ENCODE results near the gene GNA12. TPM values are rescaled to one million over a fixed set of nuclear protein-coding genes. Genes with fewer than 3 reads are reported as not detected.

Gene GNA12
- total RNA-seq, 4 donors from 2014 or later = 7.6 to 8.4 (median 8.1) TPM

- in situ Hi-C loops (cut with MboI; ENCODE audit: low sequenced_read_pairs in 4 of 4) (no loop called here), intact Hi-C loops (cut with DNase I; ENCODE audit: low total_unique reads) (no loop called here)
- Histone ChIP-seq H3K27me3 (no peaks in the 10 kb centered on the region), H3K36me3 (no peaks in the 10 kb centered on the region), H3K4me3 (no peak overlapping the region), H3K27ac (no peak overlapping the region), H3K4me1 (no peaks in the 10 kb centered on the region), H3K9me3 (no peaks in the 10 kb centered on the region)
- DNase-seq (no peak), ATAC-seq (no peak)
- TF ChIP-seq POLR2A (IDR thresholded peaks at IDR 0.05) = no peak
- TF ChIP-seq CTCF (IDR thresholded peaks at IDR 0.05 in 4 of 5, conservative IDR thresholded peaks at IDR 0.05 in 1 of 5) = no peak
Measured at GRCh38 chr7:2773608-2774007, 70.5 kb downstream of the GNA12 start.

GRCh38 chr7:2771274-2771731 is 72.8 kb downstream of the GNA12 start:
- Histone ChIP-seq H3K9me3 (no peaks in the 10 kb centered on the region), H3K36me3 (no peaks in the 10 kb centered on the region), H3K27ac (no peak overlapping the region), H3K4me3 (no peak overlapping the region), H3K4me1 (no peaks in the 10 kb centered on the region), H3K27me3 (no peaks in the 10 kb centered on the region)
- TF ChIP-seq CTCF (IDR thresholded peaks at IDR 0.05 in 4 of 5, conservative IDR thresholded peaks at IDR 0.05 in 1 of 5) (no peak), POLR2A (IDR thresholded peaks at IDR 0.05) (no peak)
- in situ Hi-C loops (cut with MboI; ENCODE audit: low sequenced_read_pairs in 4 of 4) (no loop called here), intact Hi-C loops (cut with DNase I; ENCODE audit: low total_unique reads) (no loop called here)
- no peak for ATAC-seq
- DNase-seq = no peak

- no peak overlapping the region for H3K4me3 ChIP-seq
- no peaks in the 10 kb centered on the region for H3K27me3 ChIP-seq
- in situ Hi-C loops (cut with MboI; ENCODE audit: low sequenced_read_pairs in 4 of 4) (no loop called here), intact Hi-C loops (cut with DNase I; ENCODE audit: low total_unique reads) (loop anchor here (5.0 kb wide), 2 partner anchors 33 to 1973 kb away; no protein-coding TSS in a partner anchor)
- DNase-seq = no peak
- peaks cover 21 to 30% of the 10 kb centered on the region in 2 donors for H3K4me1 ChIP-seq
- TF ChIP-seq POLR2A (IDR thresholded peaks at IDR 0.05) = no peak
- TF ChIP-seq CTCF (IDR thresholded peaks at IDR 0.05 in 4 of 5, conservative IDR thresholded peaks at IDR 0.05 in 1 of 5) = no peak
- no peak for ATAC-seq
- H3K27ac ChIP-seq = no peak overlapping the region
- H3K36me3 ChIP-seq = no peaks in the 10 kb centered on the region
- no peaks in the 10 kb centered on the region for H3K9me3 ChIP-seq
Measured at GRCh38 chr7:2764621-2765020, 79.5 kb downstream of the GNA12 start.

- Histone ChIP-seq H3K9me3 (no peaks in the 10 kb centered on the region), H3K36me3 (no peaks in the 10 kb centered on the region), H3K27me3 (no peaks in the 10 kb centered on the region), H3K27ac (peak overlapping the region; percentile 68 to 78 (median 74)), H3K4me1 (peaks cover 30 to 39% of the 10 kb centered on the region in 2 donors), H3K4me3 (no peak overlapping the region)
- intact Hi-C loops (cut with DNase I; ENCODE audit: low total_unique reads) (loop anchor here (5.0 kb wide), 2 partner anchors 34 to 1974 kb away; no protein-coding TSS in a partner anchor), in situ Hi-C loops (cut with MboI; ENCODE audit: low sequenced_read_pairs in 4 of 4) (no loop called here)
- ATAC-seq = no peak
- TF ChIP-seq CTCF (IDR thresholded peaks at IDR 0.05 in 4 of 5, conservative IDR thresholded peaks at IDR 0.05 in 1 of 5) = no peak
- TF ChIP-seq POLR2A (IDR thresholded peaks at IDR 0.05) = no peak
- no peak for DNase-seq
Measured at GRCh38 chr7:2763597-2763996, 80.5 kb downstream of the GNA12 start.
